Mesenchymal stem cell (in vitro differentiated cells and primary cell): Measurements from ENCODE around the gene PAN3.

Source experiments
- DNase-seq: peaks from one replicate; pipeline ENCODE4 v3.0.0-alpha.2; 2013
- H2AFZ ChIP-seq: one replicate; pipeline ENCODE4 v1.6.1; 2013; ENCODE audit warnings: low read depth, mild to moderate bottlenecking, control low read depth, inconsistent platforms, low read length, moderate library complexity
- H2AK5ac ChIP-seq: 2 replicates; pipeline ENCODE4 v1.6.1; 2013; ENCODE audit warnings: low read length, moderate library complexity, mild to moderate bottlenecking, inconsistent platforms; ENCODE audit not compliant: severe bottlenecking
- H2BK120ac ChIP-seq: one replicate; pipeline ENCODE4 v1.6.1; 2013; ENCODE audit warnings: low read depth, mild to moderate bottlenecking, inconsistent platforms, low read length, moderate library complexity
- H2BK12ac ChIP-seq, 2 experiments: one replicate each; pipeline ENCODE4 v1.6.1; 2013; ENCODE audit warnings: inconsistent platforms in 2 of 2, low read length in 2 of 2, mild to moderate bottlenecking in 2 of 2, moderate library complexity in 2 of 2, control low read depth in 1 of 2
- H2BK15ac ChIP-seq: one replicate; pipeline ENCODE4 v1.6.1; 2013; ENCODE audit warnings: mild to moderate bottlenecking, low read depth, inconsistent platforms; ENCODE audit not compliant: poor library complexity, severe bottlenecking
- H2BK5ac ChIP-seq: 2 replicates; pipeline ENCODE4 v1.6.1; 2013; ENCODE audit warnings: low read depth, mild to moderate bottlenecking, low read length, control low read depth, inconsistent platforms; ENCODE audit not compliant: poor library complexity, severe bottlenecking
- H3K14ac ChIP-seq, 2 experiments: one replicate each; pipeline ENCODE4 v1.6.1; 2013; ENCODE audit warnings: inconsistent platforms in 2 of 2, low read length in 2 of 2, control low read depth in 1 of 2, mild to moderate bottlenecking in 1 of 2, moderate library complexity in 1 of 2
- H3K18ac ChIP-seq, 2 experiments: one replicate each; pipeline ENCODE4 v1.6.1; 2013; ENCODE audit warnings: inconsistent platforms in 2 of 2, low read length in 2 of 2, control low read depth in 1 of 2, low read depth in 1 of 2, mild to moderate bottlenecking in 1 of 2
- H3K23ac ChIP-seq, 2 experiments: one replicate each; pipeline ENCODE4 v1.6.1; 2013; ENCODE audit warnings: inconsistent platforms in 2 of 2, low read length in 2 of 2, mild to moderate bottlenecking in 2 of 2, moderate library complexity in 2 of 2, control low read depth in 1 of 2
- H3K27ac ChIP-seq: 2 replicates; pipeline ENCODE4 v1.5.1; 2013; ENCODE audit warnings: mild to moderate bottlenecking, moderate library complexity, low read length, control low read depth, inconsistent platforms; ENCODE audit not compliant: poor library complexity, severe bottlenecking
- H3K27me3 ChIP-seq, 2 experiments: 2 replicates each; pipeline versions ENCODE4 v1.6.1 to v1.7.0; 2013; ENCODE audit warnings: low read length in 2 of 2, mild to moderate bottlenecking in 2 of 2, moderate library complexity in 2 of 2, control low read depth in 1 of 2, inconsistent platforms in 1 of 2; ENCODE audit not compliant: control insufficient read depth in 1 of 2, insufficient read depth in 1 of 2
- H3K36me3 ChIP-seq, 2 experiments: 2 replicates each; pipeline versions ENCODE4 v1.6.1 to v1.7.0; 2013; ENCODE audit warnings: low read length in 2 of 2, control low read depth in 1 of 2, inconsistent platforms in 1 of 2, low read depth in 1 of 2, mild to moderate bottlenecking in 1 of 2; ENCODE audit not compliant: insufficient read depth in 2 of 2, control insufficient read depth in 1 of 2
- H3K4ac ChIP-seq, 2 experiments: one replicate each; pipeline ENCODE4 v1.6.1; 2013; ENCODE audit warnings: inconsistent platforms in 2 of 2, low read length in 2 of 2, mild to moderate bottlenecking in 2 of 2, moderate library complexity in 2 of 2, control low read depth in 1 of 2, low read depth in 1 of 2
- H3K4me1 ChIP-seq: 2 replicates; pipeline ENCODE4 v1.6.1; 2013; ENCODE audit warnings: low read depth, low read length, control low read depth; ENCODE audit not compliant: control insufficient read depth, insufficient read depth
- H3K4me2 ChIP-seq: 2 replicates; pipeline ENCODE4 v1.6.1; 2013; ENCODE audit warnings: low read length, mild to moderate bottlenecking, inconsistent platforms; ENCODE audit not compliant: poor library complexity, severe bottlenecking
- H3K4me3 ChIP-seq, 2 experiments: 2 replicates each; pipeline versions ENCODE4 v1.5.1 to v1.7.0; 2013; ENCODE audit warnings: low read length in 2 of 2, mild to moderate bottlenecking in 2 of 2, control low read depth in 1 of 2, low read depth in 1 of 2; ENCODE audit not compliant: insufficient read depth in 1 of 2
- H3K79me1 ChIP-seq: replicated peaks from 2 replicates; pipeline ENCODE4 v1.6.1; 2013; ENCODE audit warnings: mild to moderate bottlenecking, control low read depth, low read length, inconsistent platforms; ENCODE audit not compliant: poor library complexity, severe bottlenecking
- H3K9ac ChIP-seq: 2 replicates; pipeline ENCODE4 v1.7.0; 2013; ENCODE audit warnings: mild to moderate bottlenecking, low read length, moderate library complexity
- H3K9me3 ChIP-seq: 2 replicates; pipeline ENCODE4 v1.7.0; 2013; ENCODE audit warnings: mild to moderate bottlenecking, low read length; ENCODE audit not compliant: control insufficient read depth
- H4K8ac ChIP-seq: one replicate; pipeline ENCODE4 v1.6.1; 2013; ENCODE audit warnings: inconsistent platforms, mild to moderate bottlenecking, low read length, moderate library complexity
- H4K91ac ChIP-seq: one replicate; pipeline ENCODE4 v1.6.1; 2013; ENCODE audit warnings: mild to moderate bottlenecking, low read length, inconsistent platforms
- WGBS: methylation state at CpG from one replicate; pipeline ENCODE4 v1.1.7; 2013; ENCODE audit warnings: mixed read lengths; 5-methylcytosine and 5-hydroxymethylcytosine counted together

PAN3 gene

GRCh38 chr13:28282451-28282850, 144.1 kb downstream of the PAN3 start:
- H3K36me3 ChIP-seq: peaks cover 6 to 71% of the 10 kb centered on the region in 2 experiments
- H2BK120ac ChIP-seq: no peak overlapping the region
- H3K4me1 ChIP-seq: no peaks in the 10 kb centered on the region
- no peak overlapping the region for H2BK5ac ChIP-seq
- H3K27me3 ChIP-seq: no peaks in the 10 kb centered on the region
- no peaks in the 10 kb centered on the region for H3K9me3 ChIP-seq
- no peak overlapping the region for H3K14ac ChIP-seq
- H3K27ac ChIP-seq: no peak overlapping the region
- DNase-seq: no peak
- H3K4me3 ChIP-seq: no peak overlapping the region
- H2BK12ac ChIP-seq: no peak overlapping the region
- H2AFZ ChIP-seq: no peak overlapping the region
- H3K4me2 ChIP-seq: no peak overlapping the region
- peaks cover 7% of the 10 kb centered on the region for H3K79me1 ChIP-seq
- no peak overlapping the region for H4K8ac ChIP-seq
- H3K23ac ChIP-seq: no peak overlapping the region
- no peak overlapping the region for H2BK15ac ChIP-seq
- no peak overlapping the region for H3K4ac ChIP-seq
- H4K91ac ChIP-seq: no peak overlapping the region
- no peak overlapping the region for H2AK5ac ChIP-seq
- no peak overlapping the region for H3K9ac ChIP-seq
- H3K18ac ChIP-seq: no peak overlapping the region
- WGBS: 93% methylated on average over 5 of the region's 5 CpGs

- no peak overlapping the region for H3K4me2 ChIP-seq
- peaks cover 10 to 73% of the 10 kb centered on the region in 2 experiments for H3K36me3 ChIP-seq
- WGBS: 100% methylated on average over 1 of the region's 3 CpGs
These were observed 145.3 kb downstream of the PAN3 start for GRCh38 chr13:28283600-28283999.

GRCh38 chr13:28286263-28286662, 147.9 kb downstream of the PAN3 start:
- peaks cover 4% of the 10 kb centered on the region for H3K79me1 ChIP-seq
- H3K23ac ChIP-seq: no peak overlapping the region
- no peak overlapping the region for H4K8ac ChIP-seq
- H2AK5ac ChIP-seq: no peak overlapping the region
- no peak overlapping the region for H3K27ac ChIP-seq
- H3K4me1 ChIP-seq: no peaks in the 10 kb centered on the region
- no peak overlapping the region for H3K9ac ChIP-seq
- H2BK120ac ChIP-seq: no peak overlapping the region
- DNase-seq: no peak
- no peak overlapping the region for H2AFZ ChIP-seq
- H3K4me2 ChIP-seq: no peak overlapping the region
- H3K27me3 ChIP-seq: no peaks in the 10 kb centered on the region
- H3K4ac ChIP-seq: no peak overlapping the region
- no peak overlapping the region for H2BK12ac ChIP-seq
- no peak overlapping the region for H3K4me3 ChIP-seq
- no peaks in the 10 kb centered on the region for H3K9me3 ChIP-seq
- H2BK5ac ChIP-seq: no peak overlapping the region
- H3K18ac ChIP-seq: no peak overlapping the region
- H2BK15ac ChIP-seq: no peak overlapping the region
- H3K14ac ChIP-seq: no peak overlapping the region
- no peak overlapping the region for H4K91ac ChIP-seq
- WGBS: 100% methylated on average over 1 of the region's 1 CpG
- peaks cover 15 to 68% of the 10 kb centered on the region in 2 experiments for H3K36me3 ChIP-seq

More at GRCh38 chr13:28283600-28283999, 145.3 kb downstream of the PAN3 start:
- no peak overlapping the region for H4K91ac ChIP-seq
- no peak overlapping the region for H2AK5ac ChIP-seq
- no peak overlapping the region for H3K9ac ChIP-seq
- H2AFZ ChIP-seq: no peak overlapping the region
- no peak overlapping the region for H3K4ac ChIP-seq
- H3K27ac ChIP-seq: no peak overlapping the region
- peaks cover 2% of the 10 kb centered on the region for H3K79me1 ChIP-seq
- no peaks in the 10 kb centered on the region for H3K27me3 ChIP-seq
- H3K18ac ChIP-seq: no peak overlapping the region
- DNase-seq: no peak
- no peak overlapping the region for H3K23ac ChIP-seq
- H3K9me3 ChIP-seq: no peaks in the 10 kb centered on the region
- no peak overlapping the region for H3K14ac ChIP-seq
- no peak overlapping the region for H2BK12ac ChIP-seq
- no peak overlapping the region for H2BK5ac ChIP-seq
- no peak overlapping the region for H3K4me3 ChIP-seq
- H3K4me1 ChIP-seq: no peaks in the 10 kb centered on the region
- no peak overlapping the region for H2BK120ac ChIP-seq
- H4K8ac ChIP-seq: no peak overlapping the region
- no peak overlapping the region for H2BK15ac ChIP-seq

DNA sequence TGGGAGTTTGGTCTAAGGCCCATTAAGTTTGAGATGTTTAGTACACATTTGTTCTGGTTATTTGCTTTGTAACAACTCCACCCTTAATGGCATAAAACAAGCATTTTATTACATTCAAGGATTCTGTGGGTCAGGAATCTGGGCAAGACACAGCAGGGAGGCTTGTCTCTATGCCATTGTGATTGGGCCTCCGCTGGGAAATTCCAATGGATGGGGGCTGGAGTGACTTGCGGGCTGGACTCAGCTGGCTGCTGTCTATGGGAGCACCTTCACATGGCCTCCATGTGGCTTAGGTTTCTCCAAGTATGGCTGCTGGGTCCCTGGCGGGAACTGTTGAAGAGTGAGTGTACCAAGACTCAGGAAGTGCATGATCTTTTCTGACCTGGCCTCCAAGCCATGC, 159.0 kb downstream of the PAN3 start:
- H2BK15ac ChIP-seq: no peak overlapping the region
- H3K36me3 ChIP-seq: peaks cover 8 to 30% of the 10 kb centered on the region in 2 experiments
- H3K9ac ChIP-seq: no peak overlapping the region
- H3K14ac ChIP-seq: no peak overlapping the region
- no peaks in the 10 kb centered on the region for H3K79me1 ChIP-seq
- no peak overlapping the region for H4K91ac ChIP-seq
- H3K4ac ChIP-seq: no peak overlapping the region
- no peak overlapping the region for H2AK5ac ChIP-seq
- peaks cover 8% of the 10 kb centered on the region for H3K4me1 ChIP-seq
- no peak overlapping the region for H2BK12ac ChIP-seq
- no peak overlapping the region for H2BK5ac ChIP-seq
- H3K9me3 ChIP-seq: no peaks in the 10 kb centered on the region
- no peak overlapping the region for H3K27ac ChIP-seq
- DNase-seq: no peak
- H4K8ac ChIP-seq: peak overlapping the region; percentile 69
- no peak overlapping the region for H3K4me3 ChIP-seq
- peak overlapping the region; percentile 16 for H3K4me2 ChIP-seq
- H3K27me3 ChIP-seq: no peaks in the 10 kb centered on the region
- H2AFZ ChIP-seq: no peak overlapping the region
- H3K18ac ChIP-seq: no peak overlapping the region
- 79% methylated on average over 3 of the region's 3 CpGs for WGBS
- no peak overlapping the region for H2BK120ac ChIP-seq
- no peak overlapping the region for H3K23ac ChIP-seq
